Loucy (cell line): ENCODE results near the gene PARVA.

Source experiments
- EZH2phosphoT487 ChIP-seq: fragments of 200-600 bp; IDR thresholded peaks from 2 replicates; pipeline ENCODE4 v1.6.1; 2018; ENCODE audit warnings: antibody characterized with exemption, mild to moderate bottlenecking, moderate library complexity, borderline replicate concordance
- TF ChIP-seq, protein P1 (sequence below): fragments of 200-600 bp; sonication (generic); conservative IDR thresholded peaks from 2 replicates; pipeline ENCODE4 v1.5.1; 2014; ENCODE audit warnings: mild to moderate bottlenecking, antibody characterized with exemption, low read length

DNA sequence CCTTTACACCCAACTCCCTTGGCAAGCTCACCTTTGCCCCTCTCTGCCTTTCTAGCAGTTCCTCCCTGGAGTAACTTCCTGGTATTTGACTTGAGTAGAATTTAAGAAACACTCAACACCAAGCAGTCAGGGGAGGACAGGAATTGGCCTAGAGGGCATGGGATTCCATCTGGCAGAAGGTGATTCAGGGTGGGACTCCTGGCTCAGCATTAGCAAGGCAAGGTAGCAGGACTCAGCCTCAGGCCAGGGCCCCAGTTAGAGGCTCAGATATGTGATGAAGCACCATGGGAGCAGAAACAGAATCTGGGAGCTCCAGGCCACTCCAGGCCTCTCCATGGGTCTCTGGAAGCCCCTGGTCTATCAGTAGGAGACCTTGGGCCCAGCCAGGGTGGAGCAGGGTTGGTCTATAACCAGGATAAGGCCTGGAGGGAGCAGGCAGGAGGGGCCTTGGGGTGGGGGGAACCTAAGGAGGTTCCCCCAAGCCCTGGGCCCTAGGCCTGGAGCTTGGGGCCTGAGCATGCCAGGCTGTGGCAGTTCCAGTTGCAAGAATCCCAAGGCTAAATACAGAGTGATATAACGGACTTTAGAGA is 148.2 kb downstream of the PARVA start:
- TF ChIP-seq, protein P1, sequence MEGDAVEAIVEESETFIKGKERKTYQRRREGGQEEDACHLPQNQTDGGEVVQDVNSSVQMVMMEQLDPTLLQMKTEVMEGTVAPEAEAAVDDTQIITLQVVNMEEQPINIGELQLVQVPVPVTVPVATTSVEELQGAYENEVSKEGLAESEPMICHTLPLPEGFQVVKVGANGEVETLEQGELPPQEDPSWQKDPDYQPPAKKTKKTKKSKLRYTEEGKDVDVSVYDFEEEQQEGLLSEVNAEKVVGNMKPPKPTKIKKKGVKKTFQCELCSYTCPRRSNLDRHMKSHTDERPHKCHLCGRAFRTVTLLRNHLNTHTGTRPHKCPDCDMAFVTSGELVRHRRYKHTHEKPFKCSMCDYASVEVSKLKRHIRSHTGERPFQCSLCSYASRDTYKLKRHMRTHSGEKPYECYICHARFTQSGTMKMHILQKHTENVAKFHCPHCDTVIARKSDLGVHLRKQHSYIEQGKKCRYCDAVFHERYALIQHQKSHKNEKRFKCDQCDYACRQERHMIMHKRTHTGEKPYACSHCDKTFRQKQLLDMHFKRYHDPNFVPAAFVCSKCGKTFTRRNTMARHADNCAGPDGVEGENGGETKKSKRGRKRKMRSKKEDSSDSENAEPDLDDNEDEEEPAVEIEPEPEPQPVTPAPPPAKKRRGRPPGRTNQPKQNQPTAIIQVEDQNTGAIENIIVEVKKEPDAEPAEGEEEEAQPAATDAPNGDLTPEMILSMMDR: no peak
- TF ChIP-seq EZH2phosphoT487: no peak
